HG03342 (cell line): ENCODE data around the gene DBN1.
A peak's percentile ranks its signal among the peaks of the same experiment; 100 is the strongest.

ENCODE experiments used
- ATAC-seq: cut with Tn5 transposase; IDR thresholded peaks from one replicate; pipeline ENCODE4 v1.9.1; 2021; ENCODE audit warnings: mild to moderate bottlenecking, moderate library complexity; ENCODE audit not compliant: unreplicated experiment

Gene DBN1

GRCh38 chr5:177412603-177413233 is 60.7 kb downstream of the DBN1 start:
- peak; percentile 79 for ATAC-seq

- ATAC-seq = no peak
Observed at GRCh38 chr5:177410575-177410974, 62.9 kb downstream of the DBN1 start.

- ATAC-seq = no peak
Observed at GRCh38 chr5:177409043-177409801, 64.2 kb downstream of the DBN1 start, which contains the start of gene F12. TSS of gene F12 (minus strand) at chr5:177409564. CDS start at chr5:177409527, 37 bp downstream.
